Muscle of back (tissue), 11 donors: Measurements from ENCODE around the gene ATP8A2. TPM values are rescaled to one million over a fixed set of nuclear protein-coding genes. Genes with fewer than 3 reads are reported as not detected.

Experiments used
- DNase-seq, 3 donors: peaks; one replicate each; pipeline versions ENCODE4 v3.0.0 to v3.0.0-alpha.2; 2013
- polyA plus RNA-seq, 10 donors: library from polyadenylated mRNA; unstranded; fragments of 120-200 nt; gene quantifications; one replicate each; pipeline ENCODE4 v1.2.1, GENCODE V29; 2013; ENCODE audit not compliant: insufficient read length in 10 of 10

Gene ATP8A2
- polyA plus RNA-seq, 10 donors: 1.5 to 3.6 (median 2.2) TPM

- no peak for DNase-seq
These were observed 476.2 kb downstream of the ATP8A2 start for GRCh38 chr13:25847635-25848626.

- DNase-seq: no peak
These were observed 477.3 kb downstream of the ATP8A2 start for GRCh38 chr13:25848812-25849745.

GRCh38 chr13:25857830-25858229, 486.1 kb downstream of the ATP8A2 start:
- DNase-seq: no peak

GRCh38 chr13:25859528-25859927, 487.8 kb downstream of the ATP8A2 start:
- no peak for DNase-seq

- no peak for DNase-seq
These were observed 488.5 kb downstream of the ATP8A2 start for GRCh38 chr13:25860265-25860664.

GRCh38 chr13:25860862-25861261, 489.1 kb downstream of the ATP8A2 start:
- DNase-seq: peak in 1 of 3 donors; percentile 21

- no peak for DNase-seq
These were observed 490.4 kb downstream of the ATP8A2 start for GRCh38 chr13:25862156-25862555.

GRCh38 chr13:25864116-25864515, 492.3 kb downstream of the ATP8A2 start:
- DNase-seq: peak in 1 of 3 donors; percentile 47

GRCh38 chr13:25864936-25865335, 493.2 kb downstream of the ATP8A2 start:
- DNase-seq: no peak

- no peak for DNase-seq
These were observed 493.6 kb downstream of the ATP8A2 start for GRCh38 chr13:25865391-25865790.

GRCh38 chr13:25867038-25867437, 495.3 kb downstream of the ATP8A2 start:
- DNase-seq: no peak

GRCh38 chr13:25868490-25868889, 496.7 kb downstream of the ATP8A2 start:
- DNase-seq: no peak

GRCh38 chr13:25869941-25870340, 498.2 kb downstream of the ATP8A2 start:
- no peak for DNase-seq

GRCh38 chr13:25871389-25872125, 499.8 kb downstream of the ATP8A2 start:
- no peak for DNase-seq

GRCh38 chr13:25872481-25873241, 500.9 kb downstream of the ATP8A2 start:
- peak in 2 of 3 donors; percentile 35 to 41 for DNase-seq

- no peak for DNase-seq
These were observed 501.5 kb downstream of the ATP8A2 start for GRCh38 chr13:25873242-25873612.

- DNase-seq: no peak
These were observed 502.4 kb downstream of the ATP8A2 start for GRCh38 chr13:25874064-25874737.

GRCh38 chr13:25874907-25875306, 503.1 kb downstream of the ATP8A2 start:
- DNase-seq: no peak

- DNase-seq: no peak
These were observed 504.5 kb downstream of the ATP8A2 start for GRCh38 chr13:25876247-25876646.

- no peak for DNase-seq
These were observed 507.7 kb downstream of the ATP8A2 start for GRCh38 chr13:25879466-25879865.
